GM19372 (cell line): Measurements from ENCODE around the gene GPR17.

Experiments
- ATAC-seq: cut with Tn5 transposase; IDR thresholded peaks from one replicate; pipeline ENCODE4 v1.9.1; 2021; ENCODE audit warnings: mild to moderate bottlenecking, low read depth, moderate library complexity; ENCODE audit not compliant: unreplicated experiment

The GPR17 gene

DNA sequence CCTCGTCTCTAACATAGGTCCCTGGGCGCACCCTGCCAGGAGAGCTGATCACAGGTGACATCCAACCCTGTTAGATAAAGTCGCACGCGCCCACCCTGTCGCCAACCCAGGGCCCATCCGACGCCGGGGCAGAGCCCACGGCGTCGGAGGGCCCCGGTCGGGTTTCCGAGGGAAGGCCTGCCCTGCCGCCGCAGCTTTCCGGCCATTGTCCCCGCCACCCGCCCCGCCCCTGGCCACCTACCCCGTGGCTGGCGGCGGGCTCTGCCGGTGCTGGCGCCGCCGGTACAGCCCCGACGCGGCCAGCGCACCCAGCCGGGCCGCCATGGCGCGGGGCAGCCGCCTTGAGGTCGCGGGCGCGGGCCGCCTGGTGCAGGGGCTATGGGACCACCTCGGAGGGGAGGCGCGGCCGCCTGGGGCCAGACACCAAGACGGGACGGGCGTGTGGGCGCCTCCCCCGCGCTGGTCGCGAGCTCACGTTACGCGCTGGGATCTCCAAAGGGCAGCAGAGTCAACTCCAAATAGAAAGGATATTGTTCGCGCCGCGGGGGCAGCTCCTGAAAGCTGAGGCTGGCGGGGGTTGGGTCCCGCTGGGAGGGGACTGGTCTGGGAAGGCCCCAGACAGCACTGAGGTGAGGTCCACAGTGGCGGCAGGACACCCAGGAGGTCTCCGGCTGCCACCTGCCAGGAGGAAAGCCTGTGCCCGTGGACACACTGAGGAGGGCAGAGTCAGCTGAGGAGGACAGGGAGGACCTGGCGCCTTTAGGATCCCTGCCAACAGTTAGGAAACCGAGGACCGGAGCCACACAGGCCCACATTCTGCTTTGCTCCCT lies 18.3 kb downstream of the GPR17 start:
- ATAC-seq = no peak

DNA sequence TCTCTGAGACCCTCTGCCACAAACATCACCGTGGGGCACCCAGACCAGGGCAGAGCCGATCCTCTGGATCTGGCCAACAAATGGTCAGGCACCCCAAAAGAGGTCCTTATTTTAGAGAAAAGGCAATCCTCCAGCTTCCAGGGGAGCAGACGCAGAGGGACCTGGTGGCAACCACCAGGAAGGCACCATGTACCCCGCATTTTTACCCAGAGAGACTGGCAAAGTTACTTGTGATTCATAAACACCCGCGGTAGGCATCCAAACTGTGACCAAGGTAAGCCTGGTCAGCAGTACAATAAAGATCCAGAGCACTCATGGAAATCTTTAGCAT lies 18.9 kb downstream of the GPR17 start:
- no peak for ATAC-seq

DNA sequence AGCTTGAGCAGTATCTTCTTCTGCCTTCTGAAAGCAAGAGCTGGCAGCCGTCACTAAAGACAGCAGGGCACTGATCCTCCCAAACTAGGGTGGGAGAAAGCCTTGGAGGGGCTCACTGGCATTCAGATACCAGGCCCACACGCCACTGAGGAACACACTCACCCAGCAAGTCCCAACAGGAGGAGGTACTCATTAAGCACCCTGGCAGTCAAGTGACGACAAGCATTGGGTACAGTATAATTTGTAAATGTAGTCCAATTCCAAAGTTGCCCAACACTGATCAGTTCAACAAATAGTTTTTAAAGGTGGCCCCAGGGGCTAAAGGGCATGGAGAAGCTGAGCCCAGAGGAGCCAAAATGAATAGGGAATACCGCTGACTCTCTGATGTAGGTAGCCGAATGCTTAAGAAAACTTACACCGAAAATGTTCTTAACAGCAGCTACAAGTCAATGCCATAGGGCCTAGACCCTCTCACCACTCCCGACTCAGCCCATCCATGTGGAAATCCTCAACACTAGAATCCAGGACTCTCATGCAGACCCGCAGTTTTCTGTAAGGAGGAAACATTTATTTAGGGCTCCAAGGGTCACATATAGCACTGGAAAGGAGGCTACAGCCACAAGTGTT lies 19.4 kb downstream of the GPR17 start:
- ATAC-seq = no peak

DNA sequence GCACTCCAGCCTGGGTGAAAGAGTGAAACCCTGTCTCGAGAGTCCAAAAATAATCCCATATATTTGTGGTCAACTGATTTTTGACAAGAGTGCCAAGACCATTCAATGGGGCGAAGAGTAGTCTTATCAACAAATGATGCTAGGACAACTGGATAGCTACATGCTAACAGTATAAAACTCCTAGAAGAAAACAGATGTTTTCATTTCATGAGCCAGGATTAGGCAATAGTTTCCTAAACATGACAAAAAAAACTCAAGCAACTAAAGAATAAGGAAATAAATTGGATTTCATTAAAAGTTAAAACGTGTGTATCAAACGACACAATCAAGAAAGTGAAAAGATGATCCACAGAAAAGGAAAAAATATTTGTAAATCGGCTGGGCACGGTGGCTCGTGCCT lies 23.1 kb downstream of the GPR17 start:
- ATAC-seq = no peak

DNA sequence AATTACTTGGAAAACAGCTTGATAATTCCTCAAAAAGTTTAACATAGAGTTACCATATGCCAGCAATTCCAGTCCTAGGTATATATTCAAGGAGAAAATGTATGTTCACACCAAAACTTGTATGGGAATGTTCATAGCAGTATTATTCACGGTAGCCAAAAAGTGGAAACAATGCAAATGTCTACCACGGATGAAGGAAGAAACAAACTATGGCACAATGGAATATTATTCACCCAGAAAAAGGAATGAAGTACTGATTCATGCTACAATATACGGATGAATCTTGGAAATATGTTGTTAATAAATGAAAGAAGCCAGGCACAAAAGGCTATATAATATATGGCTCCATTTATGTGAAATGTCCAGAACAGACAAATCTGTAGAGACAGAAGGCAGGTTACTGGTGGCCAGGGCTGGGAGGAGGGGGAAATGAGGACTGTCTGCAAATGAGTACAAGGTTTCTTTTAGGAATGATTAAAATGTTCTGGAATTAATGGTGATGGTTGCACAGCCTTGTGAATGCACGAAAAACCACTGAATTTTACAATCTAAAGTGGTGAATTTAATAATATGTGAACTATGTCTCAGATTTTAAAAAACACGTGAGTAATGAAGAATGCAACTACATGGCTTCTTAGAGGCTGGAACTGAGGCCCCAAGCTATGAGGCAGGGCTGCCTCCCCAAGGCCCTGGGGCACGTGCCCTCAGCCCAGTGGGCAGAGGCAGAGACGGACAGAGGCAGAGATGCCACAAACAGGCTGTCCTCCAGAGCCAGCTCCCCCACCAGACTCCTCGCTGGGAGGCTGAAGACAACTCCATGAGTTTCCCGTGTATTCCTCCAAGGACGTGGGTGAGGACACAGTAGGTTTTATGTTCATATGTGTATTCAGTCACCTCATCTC lies 24.4 kb downstream of the GPR17 start:
- no peak for ATAC-seq

DNA sequence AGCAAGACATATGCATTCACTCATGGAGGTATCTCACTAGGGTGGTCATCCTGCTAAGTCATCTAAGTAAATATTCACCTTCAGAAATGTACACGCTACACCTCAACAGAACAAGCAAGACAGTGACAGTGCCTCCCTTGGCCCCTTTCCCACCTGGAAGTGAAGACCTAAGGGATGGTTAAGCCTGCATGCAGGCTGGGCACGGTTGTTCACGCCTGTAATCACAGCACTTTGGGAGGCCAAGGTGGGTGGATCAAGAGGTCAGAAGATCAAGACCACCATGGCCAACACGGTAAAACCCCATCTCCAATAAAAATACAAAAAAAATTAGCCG lies 25.0 kb downstream of the GPR17 start:
- no peak for ATAC-seq

DNA sequence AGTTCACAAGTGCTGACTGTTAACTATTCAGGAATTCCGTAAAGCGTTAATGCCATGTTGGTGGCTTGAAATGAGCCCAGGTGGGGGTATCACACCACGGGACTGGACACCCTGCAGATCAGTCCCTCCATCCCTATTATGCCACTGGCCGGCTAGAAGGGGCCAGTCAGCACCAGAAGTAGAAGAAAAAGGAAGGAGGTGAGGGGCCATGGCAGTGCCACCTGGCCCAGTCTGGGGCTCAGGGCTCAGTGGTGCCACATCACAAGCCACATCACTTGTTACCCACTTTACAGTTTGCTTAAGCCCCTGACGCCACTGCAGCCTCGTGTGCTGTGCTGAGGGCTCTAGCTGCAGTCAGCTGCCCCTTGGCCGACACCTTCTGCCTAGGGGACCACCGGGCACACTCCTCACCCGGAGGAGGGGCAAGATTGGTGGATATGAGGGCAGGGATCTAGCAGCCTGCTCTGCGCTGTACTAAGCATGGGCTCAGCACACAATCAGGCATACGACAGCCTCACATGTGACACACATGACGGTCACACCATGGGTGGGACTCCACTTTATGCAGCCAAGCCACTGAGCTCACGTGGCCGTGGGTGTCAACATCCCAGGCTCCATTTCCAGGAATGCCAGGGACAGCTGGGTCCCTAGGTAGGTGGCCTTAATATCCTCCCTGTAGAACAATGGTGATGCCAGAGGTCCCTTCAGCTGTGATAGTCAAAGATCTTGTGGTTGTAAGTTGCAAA lies 25.8 kb downstream of the GPR17 start:
- no peak for ATAC-seq

DNA sequence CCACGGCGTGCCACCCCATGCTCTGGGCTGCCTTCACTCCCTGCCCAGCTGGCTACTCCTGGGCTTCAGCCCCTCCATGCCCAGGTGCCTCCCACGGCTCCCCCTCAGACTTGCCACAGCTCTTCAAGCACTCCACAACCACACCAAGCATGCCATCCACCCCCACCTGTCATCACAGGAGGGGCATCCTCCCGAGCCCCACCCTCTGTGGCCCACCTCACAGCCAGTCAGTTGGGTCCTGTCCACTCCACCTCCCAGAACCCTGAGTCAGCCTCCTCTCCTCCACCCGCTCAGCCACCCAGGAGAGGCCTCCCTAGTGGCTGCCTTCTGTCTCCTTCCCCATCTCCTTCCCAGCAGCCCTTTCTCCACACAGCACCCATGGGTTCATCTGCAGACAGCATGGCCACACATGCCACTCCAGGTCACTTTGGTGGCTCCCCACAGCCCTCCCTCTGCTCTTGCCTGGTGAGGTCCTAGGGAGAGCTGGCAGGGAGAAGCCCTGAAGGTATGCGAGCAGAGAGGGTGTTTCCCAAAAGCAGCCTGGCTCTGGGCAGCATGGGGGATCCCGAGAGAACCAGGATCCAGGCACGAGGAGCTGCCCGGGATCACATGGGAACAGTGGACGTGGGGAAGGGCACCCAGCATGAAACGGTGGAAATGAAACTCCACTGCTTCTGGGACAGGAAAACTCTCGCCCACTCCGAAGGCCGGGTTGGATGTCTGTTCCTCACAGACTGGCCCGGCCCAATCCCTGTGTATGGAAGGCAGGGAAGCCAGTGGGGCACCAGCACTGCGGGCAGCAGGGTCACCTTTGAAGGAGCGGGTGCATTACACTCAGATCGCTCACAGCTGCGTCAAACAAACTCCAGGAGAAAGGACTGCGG lies 26.6 kb downstream of the GPR17 start:
- no peak for ATAC-seq

DNA sequence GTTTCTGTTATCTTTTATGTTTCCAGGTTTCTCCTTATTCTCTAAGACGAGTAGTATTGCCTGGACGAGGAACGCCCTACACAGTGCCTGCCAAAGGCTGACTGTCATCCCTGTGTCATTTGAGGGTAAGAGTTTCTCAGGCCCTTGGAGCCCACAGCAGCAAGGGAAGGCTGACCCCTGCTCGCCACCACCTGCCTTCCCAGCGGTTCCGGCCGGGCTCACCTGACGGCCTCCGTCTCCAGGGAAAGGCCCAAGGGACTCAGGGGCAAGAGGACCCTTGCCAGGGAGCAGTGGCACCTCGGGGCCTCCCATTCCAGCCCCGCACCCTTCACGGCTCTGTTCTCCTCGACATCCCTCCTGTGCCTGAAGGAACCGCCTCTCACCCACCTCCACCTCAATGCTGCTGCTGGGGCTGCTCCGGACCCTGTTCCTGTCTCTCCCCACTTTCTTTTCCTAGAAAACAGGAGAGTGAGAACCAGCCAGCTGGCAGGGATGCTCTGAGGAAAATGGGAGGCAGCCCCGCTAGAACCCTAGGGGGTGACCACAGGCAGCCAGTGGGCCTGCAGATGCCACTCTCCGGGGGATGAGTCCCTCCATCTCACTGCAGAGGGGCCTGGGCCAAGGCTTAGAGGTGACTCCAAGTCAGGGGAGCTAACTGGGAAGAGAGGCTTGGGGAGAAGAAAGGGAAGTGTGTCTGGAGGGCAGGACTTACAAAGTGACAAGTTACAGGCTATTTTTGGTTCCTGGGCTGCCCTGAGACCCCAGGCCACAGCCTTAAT lies 27.5 kb downstream of the GPR17 start:
- ATAC-seq = no peak

DNA sequence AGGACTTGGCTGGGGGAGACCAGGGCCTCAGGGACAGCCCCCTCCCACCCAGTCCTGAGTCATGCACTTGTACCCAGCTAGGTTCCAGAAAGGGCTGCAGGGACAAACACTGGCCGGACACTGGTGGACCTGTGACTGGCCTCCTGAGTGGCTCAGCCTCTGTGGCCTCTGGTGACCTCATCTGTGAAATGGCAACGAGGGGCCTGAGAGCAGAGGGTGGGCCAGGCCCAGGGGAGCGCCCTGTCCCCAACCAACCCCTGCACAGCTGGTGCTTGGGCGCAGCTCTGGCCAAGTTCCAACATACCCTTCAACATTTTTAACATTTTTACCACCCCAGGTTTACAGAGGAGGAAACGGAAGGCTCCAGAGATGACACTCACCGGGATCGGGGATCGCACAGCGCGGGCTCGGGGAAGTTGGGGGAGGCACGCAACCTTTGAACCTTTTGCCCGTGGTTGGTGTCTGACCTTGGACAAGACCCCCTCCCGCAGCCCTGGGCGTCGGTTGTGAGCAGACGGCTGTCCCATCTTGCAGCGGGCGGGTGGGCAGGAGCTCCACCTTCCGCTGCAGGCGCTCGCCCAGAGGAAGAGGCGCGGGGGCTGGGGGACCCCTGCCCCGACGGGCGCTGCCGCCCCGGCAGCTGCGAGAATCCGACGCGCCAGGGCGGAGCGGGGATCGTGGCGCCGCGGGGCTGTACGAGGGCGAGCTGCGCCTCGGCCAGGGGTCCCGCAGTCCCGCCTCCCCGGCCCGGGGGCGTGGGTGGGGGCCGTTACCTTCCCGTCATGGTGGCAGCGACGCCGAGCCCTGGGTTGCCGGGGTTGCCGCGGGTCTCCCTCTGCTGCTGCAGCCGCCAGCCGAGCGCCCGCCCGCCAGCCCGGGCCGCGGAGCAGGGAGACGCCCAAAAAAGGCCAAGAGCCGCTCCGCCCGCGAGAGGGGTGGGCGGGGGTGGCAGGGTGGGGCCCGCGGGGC lies 28.6 kb downstream of the GPR17 start:
- ATAC-seq = no peak

DNA sequence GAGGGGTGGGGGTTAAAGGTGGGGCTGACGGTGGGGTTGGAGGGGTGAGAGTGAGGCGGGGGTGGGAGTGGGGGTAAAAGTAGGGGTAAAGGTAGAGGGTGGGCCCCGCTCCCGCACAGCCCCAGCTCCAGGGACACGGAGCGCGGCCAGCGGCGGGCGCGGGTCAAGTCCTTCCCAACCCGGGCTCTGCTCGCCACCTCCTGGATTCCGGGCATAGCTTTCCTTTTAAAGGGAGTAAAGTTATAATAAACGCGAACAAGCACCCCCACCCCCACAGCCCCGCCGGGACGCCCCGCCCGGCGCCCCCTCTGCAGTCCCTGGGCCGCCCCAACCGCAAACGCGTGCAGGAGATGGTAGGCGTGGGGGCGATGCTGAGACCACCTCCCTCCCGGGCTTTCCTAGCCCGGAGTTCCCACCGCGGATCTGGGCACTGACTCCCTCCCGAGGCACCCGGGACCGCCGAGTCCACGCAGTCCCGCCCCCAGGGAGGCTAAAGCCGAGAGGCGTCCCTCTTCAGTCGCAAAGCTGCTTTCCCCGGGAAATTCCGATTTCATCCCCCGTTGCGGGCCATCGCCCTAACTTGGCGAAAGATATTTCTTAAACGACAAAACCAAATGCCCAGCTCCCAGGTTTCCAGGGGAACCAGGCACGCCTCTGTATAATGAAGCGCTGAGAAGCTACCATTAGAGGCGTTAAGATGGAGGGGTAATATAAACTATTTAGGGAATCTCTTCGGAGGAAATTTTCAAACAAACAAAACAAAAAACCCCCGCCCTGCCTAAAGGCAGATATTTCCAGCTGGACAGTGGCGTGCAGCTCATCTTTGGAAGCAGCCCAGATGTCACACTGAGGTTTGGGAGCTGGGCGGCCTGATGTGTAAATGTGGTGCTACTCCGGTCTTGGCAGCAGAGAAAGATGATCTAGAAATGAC lies 29.6 kb downstream of the GPR17 start, which contains the start of gene LIMS2:
Gene LIMS2 (minus strand): TSS at position 200 of the 931 bp plus-strand sequence. CDS start 506 bp downstream, outside the sequence.
- no peak for ATAC-seq

DNA sequence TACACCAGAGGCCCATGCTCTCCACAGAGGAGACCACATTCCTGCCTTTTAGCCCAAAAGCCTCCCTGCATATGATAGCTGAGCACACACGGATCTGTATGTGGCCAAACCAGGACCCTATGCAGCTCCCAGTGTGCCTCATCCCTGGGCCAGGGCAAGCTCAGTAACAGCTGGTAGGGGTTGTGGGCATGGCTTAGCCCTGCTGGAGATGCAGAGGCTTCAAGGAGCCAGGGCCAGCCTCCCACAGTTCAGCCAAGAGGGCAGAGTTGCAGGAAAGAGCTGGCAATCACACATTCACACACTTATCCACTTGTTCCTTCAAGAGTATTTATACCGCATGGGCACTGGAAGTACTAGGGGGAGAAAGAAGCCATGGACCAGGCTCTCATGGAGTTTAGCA lies 31.0 kb downstream of the GPR17 start:
- no peak for ATAC-seq

DNA sequence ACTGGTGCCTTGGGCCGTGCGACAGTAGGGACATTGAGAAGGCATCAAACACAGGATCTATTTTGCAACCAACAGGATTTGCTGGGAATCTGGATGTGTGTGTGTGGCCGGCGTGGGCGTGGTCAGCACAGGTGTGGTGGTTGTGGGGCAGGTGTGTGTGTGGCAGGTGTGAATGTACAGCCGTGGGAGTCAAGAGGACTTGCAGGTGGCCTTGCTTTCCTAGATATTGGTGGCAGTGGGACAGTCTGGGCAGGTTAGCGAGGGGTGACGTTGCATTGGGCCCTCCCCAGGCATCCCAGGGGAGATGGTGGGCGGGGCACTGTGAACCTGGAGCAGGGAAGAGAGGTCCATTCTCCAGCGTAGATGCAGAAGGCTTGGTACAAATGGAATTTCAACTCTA lies 32.6 kb downstream of the GPR17 start:
- no peak for ATAC-seq

DNA sequence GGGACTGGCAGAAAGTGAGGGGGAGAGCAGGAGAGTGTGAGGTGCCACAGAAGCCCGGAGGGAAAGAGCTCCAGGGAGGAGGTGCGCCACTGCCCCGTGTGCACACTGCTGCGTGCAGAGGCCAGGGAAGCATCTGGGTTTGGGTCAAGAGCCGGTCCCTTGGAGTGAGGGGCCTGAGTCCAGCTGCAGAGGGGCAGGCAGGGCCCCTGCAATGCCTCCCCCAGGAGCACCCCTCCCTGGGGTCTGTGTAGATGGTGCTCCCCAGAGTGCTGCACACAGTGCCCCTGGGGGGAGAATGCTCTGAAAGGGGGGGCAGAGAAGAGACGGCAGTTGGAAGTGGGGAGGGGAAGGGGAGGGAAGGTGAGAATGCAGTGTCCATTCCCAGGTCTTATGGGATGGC lies 33.0 kb downstream of the GPR17 start:
- no peak for ATAC-seq

DNA sequence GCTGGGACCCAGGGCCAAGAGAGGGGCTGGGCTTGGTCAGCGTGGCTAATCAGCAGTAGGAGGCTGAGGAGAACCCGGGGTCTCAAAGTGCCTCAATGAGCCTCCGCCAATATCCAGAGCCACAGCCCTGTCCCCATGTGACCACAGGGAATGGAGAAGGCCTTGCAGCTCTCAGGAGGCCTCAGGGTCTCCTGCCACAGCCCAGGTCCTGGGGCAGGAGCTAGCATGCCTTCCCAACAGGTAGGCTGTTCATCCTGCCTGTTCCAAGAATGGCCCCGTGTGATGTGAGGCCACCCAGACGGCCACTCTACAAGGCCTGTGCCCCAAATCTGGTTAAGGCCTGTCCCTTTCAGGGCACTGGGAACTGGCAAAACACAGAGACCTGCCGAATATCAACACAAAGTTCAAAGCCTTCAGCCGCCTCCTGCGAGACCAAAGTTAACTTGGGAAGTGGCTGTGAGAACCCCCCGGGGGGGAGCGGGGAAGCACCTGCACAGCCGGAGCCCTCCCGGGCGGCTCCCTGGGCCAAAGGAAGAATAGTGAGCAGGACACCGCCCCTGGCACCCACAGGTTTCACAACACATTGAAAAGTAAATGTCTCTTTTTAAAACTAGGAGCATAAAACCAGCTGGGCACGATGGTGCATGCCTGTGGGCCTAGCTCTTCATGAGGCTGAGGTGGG lies 33.9 kb downstream of the GPR17 start:
- no peak for ATAC-seq

DNA sequence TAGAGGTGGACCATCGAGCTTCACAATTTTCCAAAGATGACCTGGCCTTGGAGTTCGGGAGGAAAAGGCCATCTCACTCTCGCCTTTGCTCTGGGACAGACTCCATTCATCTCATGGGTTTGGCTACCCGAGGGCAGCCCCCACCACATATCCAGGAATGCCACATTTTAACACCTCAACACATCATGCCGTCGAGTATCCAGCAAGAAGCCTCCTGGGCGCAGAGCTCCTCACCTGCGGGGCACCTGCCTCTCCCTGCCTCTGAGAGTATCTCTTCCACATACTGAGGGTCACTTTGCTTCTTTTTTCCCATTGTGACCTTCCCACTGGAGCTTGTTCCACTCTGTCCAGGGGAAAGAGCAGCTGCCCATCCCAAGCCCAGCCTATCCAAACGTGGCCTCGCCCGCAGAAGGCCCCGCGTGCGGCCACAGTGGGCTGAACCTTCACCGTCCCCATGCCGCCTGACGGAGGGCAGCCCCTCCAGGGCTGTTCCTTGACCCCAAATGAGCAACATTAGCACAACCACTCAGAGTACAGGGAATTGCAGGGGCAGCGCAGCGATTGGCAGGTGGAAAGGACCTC lies 34.8 kb downstream of the GPR17 start:
- ATAC-seq = no peak
